Stimulated activated CD4-positive, alpha-beta T cell treated with anti-CD3 and anti-CD28 coated beads, Interleukin-12 subunit alpha, Interleukin-12 subunit beta, amount 100 ng/mL, for 24 hours (primary cell): ENCODE results near the gene KBTBD4.

Source experiments
- DNase-seq, 2 experiments: peaks; one replicate each; pipeline ENCODE4 v3.0.0-alpha.2; 2020; ENCODE audit warnings: low read depth in 2 of 2

Gene KBTBD4

DNA sequence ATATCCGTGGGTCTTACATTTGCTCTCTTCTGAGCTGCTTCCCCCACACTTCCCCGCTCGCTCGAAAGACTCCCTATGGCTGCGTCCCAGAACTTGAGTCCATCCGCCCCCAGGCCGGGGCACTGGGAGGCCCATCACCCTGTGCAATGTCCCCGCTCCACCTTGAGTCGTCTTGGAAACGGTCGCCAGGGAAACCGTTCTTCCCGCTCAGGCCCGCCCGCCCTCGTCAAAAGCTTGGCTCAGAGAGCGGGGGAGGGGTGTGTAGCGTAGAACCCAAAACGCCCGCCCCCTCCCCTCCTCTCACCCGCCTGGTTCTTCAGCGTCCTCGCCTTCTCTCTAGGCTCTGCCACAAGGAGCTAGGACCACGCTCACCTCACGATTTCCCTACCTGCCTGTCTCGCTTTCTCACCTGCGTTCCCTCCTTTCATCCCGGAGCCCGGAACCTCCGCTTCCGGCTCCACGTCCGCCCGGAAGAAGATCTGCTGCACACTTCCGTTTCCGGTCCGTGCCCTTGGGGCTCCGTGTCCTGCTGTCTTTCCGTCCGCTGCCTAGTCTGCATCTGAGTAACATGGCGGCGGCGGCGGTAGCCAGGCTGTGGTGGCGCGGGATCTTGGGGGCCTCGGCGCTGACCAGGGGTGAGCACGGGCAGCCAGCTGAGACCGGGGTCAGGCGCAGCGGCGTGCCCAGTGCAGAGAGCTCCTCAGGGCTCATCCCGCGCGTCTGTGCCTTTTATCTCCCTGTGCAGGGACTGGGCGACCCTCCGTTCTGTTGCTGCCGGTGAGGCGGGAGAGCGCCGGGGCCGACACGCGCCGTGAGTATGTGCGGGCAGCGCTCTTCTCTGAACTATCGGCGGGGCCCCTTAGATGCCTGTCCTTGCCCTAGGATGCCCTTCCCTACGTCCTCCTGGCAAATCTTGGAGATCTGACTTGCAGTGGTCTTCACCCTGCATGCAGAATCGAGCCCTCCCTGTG lies at the start of gene KBTBD4, which contains the start of gene NDUFS3:
KBTBD4 (minus strand) TSS at position 447 of the 971 bp plus-strand sequence; CDS start at position 428, 19 bp downstream.
NDUFS3 (plus strand) TSS at position 551 of the 971 bp plus-strand sequence; CDS start at position 569, 18 bp downstream.
- peak; percentile 85 to 86 for DNase-seq

DNA sequence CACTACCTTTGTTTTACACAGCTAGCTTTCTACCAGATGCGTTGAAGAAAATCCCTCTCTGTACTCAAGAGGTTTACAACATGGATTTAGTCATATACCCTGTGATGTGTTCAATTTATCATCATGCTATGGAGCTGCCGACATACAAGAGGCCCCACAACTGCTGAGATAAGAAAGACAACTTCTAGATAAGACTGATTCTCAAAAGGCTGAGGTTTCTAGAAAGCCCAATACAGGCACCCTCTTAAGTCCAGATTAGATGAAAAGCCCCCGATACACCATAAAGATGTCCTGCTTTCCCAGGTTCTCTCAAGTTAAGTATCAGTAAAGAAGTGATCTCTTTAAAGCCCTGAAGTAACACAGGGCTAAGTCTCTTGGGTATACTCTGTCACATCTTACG lies 49.3 kb upstream of the KBTBD4 start:
- no peak for DNase-seq

DNA sequence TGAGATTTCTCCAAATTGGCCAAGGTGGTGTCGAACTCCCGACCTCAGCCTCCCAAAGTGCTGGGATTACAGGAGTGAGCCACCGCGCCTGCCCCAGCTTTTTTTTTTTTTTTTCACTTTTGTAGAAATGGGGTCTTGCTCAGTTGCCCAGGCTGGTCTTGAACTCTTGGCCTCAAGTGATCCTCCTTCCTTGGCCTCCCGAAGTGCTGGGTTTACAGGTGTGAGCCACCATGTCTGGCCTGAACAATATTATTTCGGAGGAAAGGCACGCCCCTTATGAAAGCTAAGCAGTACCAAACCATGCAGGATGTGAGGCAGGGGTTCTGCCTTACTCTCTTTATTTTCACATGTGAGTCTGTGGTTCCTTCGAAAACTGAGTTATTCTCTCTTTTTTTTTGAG lies 47.5 kb upstream of the KBTBD4 start:
- DNase-seq: no peak

DNA sequence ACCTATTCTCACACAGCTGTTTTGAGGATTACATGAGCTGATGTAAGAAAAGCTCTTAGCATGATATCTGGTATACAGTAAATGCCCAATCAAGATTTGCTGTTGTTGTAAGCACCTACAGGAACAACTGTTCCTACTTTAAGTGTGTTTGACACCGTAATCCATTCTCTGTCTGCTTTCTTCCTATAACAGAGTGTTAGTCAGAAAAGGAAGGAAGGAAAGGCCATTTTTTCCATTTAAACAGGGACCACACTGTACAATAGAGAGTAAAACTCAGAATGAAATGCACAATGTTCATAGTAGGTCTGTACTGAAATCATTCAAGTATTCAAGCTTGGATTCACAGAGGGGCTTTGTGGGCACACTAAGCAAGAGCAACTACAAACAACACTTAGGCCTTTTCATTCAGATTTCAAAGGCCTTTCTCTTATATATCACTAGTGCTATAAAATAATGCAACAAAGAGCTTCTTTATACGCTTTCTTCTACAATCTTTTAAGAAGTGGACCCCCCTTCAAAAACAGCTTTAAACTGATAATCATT lies 42.1 kb upstream of the KBTBD4 start:
- no peak for DNase-seq

DNA sequence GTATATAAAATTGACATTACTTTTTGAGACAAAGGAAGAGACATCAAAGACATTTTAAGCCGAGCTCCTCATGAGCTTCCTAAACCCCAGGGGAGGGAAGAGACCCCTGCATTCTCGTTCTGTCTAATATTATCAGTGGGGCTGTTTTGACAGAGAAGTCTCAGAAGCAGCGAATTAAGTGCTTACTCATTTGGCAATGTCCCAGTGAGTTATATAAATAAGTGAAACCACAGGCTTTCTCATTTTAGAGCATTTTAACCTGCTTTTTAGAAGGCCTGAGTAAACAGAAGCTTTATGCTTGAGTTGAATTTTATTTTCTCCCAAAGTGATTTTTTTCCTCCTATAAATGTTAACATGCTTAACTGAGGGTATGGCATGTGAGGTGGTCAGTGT lies 38.6 kb upstream of the KBTBD4 start:
- DNase-seq: no peak

DNA sequence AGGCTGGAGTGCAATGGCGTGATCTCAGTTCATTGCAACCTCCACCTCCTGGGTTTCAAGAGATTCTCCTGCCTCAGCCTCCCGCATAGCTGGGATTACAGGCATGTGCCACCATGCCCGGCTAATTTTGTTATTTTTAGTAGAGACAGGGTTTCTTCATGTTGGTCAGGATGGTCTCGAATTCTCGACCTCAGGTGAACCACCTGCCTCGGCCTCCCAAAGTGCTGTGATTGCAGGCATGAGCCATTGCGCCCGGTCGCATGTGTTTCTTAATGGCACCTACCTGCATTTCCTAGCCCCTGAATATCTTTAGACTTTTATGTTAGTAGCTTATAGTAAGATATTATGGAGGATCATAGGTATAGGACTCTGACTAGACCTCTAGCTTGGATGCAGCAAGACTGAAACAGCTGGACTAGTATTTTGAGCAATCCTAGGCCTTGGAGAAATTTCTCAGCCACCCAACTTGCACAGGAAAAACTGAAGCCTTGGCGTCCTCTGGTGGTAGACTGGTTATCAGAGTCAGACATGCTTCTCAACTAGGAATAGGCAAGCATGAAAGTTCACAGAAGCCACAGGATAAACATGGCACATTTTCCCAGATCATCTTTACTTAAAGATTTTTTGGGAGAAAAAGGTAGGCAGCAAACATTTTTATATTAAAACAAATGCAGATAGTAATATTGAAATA lies 38.1 kb upstream of the KBTBD4 start:
- DNase-seq: no peak

DNA sequence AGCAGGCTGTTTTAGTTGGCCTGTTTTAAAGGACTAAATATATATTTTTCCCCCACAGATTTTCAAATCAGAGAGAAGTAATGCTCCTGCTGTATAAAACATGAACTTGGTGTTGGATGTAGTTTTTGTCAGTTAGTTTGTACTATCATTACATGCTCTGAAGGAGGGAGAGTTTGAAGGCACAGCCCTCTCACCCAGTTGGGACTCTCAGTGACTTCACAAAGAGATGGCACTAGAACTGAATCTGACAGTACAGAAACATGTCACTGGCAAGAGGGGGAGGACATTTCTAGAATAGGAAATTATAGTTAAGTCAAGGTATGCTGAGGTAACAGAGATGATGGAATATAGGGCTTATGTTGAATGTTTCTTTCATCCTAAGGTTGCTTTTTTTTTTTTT lies 36.5 kb upstream of the KBTBD4 start:
- DNase-seq: no peak

DNA sequence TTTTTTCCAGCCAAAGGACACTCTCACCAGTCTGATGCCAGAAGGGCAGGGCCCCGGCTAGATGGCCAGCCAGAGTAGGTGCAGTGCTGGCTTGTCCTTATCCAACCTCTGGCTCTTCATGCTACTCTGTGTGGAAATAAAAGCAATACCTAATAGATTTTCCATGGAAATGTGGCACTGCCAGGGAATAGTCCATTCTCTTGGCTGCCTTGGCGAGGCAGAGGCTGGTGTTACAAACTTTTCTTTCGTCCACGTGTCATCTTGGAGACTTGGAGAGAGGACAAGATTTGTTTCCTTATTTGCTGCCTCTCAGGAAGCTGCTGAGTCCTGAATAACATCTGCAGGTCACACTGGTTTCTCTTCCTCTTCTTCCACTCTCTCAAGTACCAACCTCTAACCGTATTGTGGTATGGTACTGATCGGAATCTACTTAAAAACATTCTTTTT lies 32.6 kb upstream of the KBTBD4 start:
- DNase-seq: no peak

DNA sequence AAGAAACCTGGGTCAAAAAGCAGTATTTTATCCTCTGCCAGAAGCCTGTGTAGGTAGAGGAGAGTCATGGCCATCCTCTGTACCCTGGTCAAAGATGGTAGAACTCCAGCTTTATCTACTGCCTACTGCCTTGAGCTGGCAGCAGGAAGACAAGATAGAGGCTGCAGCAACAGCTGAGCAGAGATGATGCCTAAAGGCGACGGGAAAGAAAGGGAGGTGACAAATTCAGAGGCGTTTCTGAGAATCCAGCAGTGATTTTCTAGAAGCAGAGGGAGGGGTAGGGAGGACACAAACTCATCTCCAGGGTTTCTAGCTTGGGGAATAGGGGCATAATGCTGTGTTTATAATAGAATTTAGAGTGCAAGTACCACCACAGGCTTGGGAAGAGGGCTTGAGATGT lies 30.9 kb upstream of the KBTBD4 start:
- DNase-seq: no peak

DNA sequence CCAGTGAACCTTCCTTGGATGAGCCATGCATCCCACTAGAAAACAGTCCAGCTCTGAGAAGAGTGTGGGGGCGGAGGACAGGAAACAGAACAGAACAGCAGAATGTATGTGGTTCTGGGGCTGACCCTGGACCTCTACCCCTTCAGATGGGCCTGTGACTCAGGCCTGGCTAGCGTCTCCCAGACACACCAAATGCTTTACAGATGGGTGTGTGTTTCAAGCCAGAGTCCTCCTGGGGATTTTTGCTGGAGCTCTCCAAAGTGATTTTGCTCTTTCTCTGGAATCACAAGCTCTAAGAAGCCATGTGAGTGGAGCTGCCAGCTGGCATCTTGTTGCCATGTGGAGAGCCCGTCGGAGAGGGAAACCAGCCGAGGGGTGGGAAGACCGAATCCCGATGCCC lies 28.6 kb upstream of the KBTBD4 start:
- DNase-seq: no peak

DNA sequence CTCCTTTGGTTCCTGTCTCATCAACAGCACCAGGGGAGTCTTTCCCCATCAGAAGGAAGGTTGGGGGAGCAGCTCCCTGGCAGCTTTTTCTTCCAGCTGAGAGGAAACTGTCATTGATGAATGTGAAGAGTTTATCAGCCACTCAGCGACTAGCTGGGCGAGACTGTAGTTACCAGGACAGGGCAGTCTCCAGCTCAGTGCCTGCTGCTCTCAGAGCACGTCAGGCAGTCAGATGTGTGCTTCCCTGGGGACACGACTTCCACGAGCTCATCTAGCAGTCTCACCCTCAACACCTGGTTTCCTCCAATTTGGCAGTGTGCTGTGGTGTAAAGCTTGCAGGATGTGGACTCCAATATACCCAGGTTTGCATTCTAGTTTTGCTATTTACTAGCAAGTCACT lies 28.0 kb upstream of the KBTBD4 start:
- DNase-seq: no peak

DNA sequence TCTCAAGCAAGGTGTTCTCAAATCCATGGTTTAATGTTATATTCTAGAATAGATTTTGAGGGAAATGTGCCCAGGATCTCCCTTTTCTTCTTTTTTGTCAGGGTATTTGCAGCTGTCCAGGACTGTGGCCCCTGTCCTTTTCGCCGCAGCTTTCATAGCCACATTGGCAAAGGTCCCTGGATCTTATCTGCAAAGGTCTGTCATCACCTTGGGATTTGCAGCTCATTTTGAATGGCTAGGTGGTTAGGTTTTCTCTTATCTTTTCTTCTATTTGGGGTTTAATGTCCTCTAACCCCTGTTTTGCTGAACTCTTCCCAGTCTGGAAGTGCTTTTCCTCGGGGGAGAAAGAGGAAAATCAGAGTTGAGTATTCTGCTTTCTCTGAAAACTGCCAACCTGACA lies 27.2 kb upstream of the KBTBD4 start:
- no peak for DNase-seq

DNA sequence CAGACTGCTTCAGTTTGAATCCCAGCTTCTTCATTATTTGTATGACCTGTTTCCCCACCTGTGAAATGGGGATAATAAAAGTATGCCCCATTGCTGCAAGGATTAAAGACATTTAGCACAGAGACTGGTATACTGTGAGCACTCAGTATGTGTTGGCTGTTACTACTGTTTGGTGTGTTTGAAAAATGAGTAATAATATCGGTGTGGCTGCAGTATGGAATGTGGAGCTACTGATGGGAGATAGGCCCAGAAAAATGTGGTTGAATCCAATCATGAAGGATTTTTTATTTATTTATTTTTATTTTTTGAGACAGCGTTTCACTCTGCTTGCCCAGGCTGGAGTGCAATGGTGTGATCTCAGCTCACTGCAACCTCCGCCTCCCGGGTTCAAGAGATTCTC lies 24.5 kb upstream of the KBTBD4 start:
- no peak for DNase-seq

DNA sequence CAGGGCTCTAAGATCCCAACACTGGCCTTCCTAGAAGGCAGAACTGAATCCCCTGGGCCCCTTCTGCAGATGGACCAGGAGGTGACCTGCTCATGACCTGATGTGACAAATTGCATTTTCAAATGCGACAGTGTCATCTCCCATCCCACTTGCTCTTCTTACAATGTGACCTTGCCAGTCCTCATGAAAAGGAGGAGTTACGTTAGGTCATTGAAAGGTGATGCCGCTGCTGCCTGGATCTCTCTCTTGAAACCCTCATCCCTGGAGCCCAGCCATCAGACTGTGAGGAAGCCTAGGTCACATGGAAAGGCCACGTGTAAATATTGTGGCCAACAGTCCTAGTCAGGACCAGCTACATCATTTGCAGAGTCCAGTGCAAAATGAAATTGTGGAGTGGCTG lies 21.1 kb upstream of the KBTBD4 start:
- DNase-seq: no peak

DNA sequence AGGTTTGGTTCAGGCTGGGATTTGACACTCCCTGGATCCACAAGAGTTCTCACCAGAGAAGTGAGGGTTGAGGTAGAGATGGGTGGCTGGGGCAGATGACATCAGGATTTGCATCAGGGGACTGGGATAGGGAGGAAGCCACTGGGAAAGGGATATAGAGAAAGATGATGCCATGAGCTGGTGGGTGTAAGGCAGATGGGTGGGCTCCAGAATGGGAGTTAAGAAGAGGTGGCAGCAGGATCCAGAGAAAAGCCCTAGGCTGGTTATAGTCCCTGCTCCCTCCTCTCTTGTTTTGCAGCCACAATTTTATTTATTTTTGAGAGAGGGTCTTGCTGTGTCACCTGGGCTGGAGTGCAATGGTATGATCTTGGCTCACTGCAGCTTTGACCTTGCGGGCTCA lies 17.2 kb upstream of the KBTBD4 start:
- DNase-seq: no peak

DNA sequence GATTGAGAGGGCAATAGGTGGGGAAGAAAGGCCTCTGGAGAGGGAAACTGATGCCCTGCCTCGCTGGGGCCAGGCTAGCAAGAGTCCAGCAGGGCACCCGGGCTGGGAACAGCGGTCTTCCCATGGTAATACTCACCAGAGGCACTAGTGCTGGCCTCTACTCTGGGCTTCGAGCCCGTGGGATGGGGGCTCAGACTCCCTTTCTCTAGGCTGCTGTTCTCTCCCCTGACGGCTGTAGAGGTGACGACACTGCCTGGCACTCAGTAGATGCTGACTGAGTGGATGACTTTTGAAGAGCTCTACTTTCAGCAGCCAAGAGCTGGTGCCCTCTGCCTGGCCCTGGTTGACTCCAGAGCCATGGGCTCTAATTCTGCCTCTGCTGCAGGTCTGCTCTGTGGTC lies 16.3 kb upstream of the KBTBD4 start:
- DNase-seq: no peak

DNA sequence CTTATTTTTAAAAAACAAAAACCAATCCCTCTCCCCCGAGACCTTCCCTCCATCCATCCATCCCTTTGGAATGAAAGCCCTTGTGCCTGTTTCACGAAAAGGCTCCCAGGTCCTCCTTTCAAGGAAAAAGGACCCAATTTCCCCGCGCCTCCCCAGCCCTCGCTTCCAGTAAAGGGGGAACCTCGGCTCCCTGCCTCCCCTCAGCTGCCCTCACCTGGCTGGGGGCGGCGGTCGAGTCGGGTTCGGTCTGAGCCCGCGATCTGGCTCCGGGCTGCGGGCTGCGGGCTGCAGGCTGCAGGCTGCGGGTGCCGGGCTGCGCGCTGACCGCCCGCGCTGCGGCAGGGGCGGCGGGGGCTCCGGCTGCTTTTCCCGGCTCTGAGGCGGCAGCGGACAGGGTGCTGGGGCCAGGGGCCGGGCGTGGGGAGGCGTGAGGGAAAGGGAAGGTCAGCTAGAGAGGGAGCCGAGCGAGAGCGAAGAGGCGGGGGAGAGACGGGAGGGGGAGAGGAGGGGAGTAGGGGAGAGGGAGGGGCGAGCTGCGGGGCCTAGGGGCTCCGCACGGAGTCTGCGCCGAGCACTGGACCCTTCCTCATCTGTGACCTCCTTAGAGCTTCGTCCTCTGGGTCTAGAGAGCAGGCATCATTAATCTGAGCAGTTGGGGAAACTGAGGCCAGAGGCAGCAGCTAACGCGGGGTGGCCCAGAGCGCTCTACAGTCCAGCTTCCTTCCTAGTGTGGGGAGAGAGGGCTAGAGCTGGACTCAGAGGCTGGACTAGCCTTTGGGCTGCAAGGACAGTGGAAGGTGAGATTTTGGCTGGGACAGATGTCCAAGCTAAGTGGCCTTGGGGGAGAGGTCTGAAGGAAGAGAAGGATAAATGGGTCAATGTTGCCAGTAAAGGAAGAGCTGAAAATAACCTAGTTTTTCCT lies 15.4 kb upstream of the KBTBD4 start, which contains the start of gene C1QTNF4:
C1QTNF4 (minus strand) TSS at position 478 of the 922 bp plus-strand sequence. CDS start 3,601 bp downstream, outside the sequence.
- DNase-seq: no peak

DNA sequence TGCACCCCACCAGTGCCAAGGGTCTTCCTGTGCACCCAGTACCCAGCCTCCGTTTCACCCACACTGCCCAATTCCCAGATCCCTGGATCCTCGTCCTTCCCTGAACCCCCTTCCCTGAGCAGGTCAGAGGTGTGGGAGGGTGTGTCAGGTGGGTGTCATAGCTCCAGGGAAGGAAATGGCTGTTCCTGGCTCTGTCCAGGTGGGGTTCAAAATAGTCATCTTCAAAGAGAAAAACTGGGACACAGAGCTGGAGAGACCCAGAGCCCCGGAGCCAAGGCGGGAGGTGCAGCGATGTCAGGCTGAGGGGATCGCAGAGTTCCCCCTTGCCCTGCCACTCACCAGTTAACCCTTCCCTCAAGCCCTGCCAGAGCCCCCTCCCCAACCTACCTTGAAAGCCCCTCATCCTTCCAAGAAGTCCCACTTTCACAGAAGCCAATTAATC lies 14.7 kb upstream of the KBTBD4 start:
- DNase-seq: no peak

DNA sequence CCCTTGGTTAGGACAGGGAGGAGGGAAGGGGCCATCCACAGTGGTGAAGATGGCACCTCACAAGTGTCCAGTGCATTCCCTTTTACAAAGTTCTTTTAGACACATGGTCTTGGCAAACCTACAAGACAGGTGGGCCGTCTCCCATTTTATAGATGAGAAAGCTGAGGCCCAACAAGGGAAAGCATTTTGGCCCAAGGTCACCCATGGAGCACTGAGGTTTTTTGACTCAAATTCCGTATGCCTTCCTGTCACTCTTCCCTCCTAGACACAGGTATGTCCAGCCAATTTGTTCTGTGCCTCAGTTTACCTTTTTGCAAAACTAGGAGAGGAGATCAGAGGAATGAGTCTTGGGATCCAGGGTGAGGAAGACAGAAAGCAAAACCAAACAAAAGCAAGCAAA lies 14.2 kb upstream of the KBTBD4 start:
- no peak for DNase-seq

DNA sequence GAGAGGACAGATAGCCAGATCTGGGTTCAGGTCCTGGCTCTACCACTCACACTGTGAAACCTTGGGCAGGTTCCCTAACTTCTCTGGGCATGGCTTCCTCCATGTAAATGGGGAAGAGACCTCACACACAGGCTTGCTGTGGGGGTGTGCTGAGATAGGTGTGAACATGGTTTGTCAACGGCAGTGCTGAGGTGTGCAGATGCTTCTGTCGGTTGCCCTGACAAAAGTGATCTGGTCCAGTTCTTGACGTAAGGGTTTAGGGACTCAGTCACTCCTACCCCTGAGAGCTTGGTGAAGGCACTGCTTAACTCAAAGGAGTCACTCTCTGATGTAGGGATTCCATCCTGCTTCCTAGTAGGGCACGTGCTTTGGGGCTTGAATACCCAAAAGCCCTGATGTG lies 13.5 kb upstream of the KBTBD4 start:
- no peak for DNase-seq

DNA sequence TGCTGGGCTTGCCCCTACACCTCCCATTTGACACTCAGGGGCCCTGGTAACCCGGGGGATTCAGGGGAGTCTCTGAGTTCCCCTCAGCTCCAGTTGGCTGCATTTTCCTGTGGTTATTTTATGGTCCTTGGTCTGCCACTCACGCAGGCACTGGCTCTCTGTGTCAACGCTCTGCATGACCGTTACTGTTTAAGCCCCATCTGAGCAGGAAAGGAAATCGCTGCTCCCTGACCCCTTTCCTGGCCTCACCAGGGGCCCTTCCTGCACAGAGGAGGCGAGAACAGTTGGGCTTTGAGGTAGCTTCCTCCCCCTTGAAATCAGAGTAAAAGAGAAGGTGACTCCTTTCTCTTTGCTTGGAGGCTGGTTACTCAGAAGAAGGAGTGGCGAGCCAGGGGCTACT lies 13.0 kb upstream of the KBTBD4 start:
- DNase-seq: no peak
